Activated T-cell treated with anti-CD3 and anti-CD28 coated beads, Interleukin-2, amount 50 U/mL, for 72 hours (primary cell): ENCODE measurements around the gene GPRC5B. TPM values are rescaled to one million over a fixed set of nuclear protein-coding genes. Genes with fewer than 3 reads are reported as not detected.

Source experiments
- ATAC-seq, 2 donors: fragments of 150-1000 bp; cut with Tn5 transposase; replicated peaks in 1 of 2; 2 replicates each; pipeline ENCODE4 v1.10.0; 2021; ENCODE audit warnings: moderate library complexity in 2 of 2, mild to moderate bottlenecking in 1 of 2
- DNase-seq, 2 donors: peaks; one replicate each; pipeline ENCODE4 v3.0.0; 2021 to 2022; ENCODE audit warnings: mixed read lengths in 1 of 2
- H3K27ac Mint-ChIP-seq: one replicate; pipeline ENCODE4 v1.8.0; 2022; ENCODE audit warnings: mild to moderate bottlenecking, moderate library complexity, mixed read lengths
- H3K27me3 Mint-ChIP-seq: one replicate; pipeline ENCODE4 v1.8.0; 2022; ENCODE audit warnings: low read depth, mixed read lengths
- H3K36me3 Mint-ChIP-seq, 2 donors: one replicate each; pipeline ENCODE4 v1.8.0; 2022; ENCODE audit warnings: mixed read lengths in 2 of 2, mild to moderate bottlenecking in 1 of 2; ENCODE audit not compliant: insufficient read depth in 2 of 2
- H3K4me1 Mint-ChIP-seq: one replicate; pipeline ENCODE4 v1.8.0; 2022; ENCODE audit warnings: low read depth, mixed read lengths
- H3K4me3 Mint-ChIP-seq, 2 donors: one replicate each; pipeline ENCODE4 v1.8.0; 2022; ENCODE audit warnings: mild to moderate bottlenecking in 2 of 2, mixed read lengths in 2 of 2, moderate library complexity in 2 of 2
- H3K9me3 Mint-ChIP-seq, 2 donors: one replicate each; pipeline ENCODE4 v1.8.0; 2022; ENCODE audit warnings: mixed read lengths in 2 of 2
- total RNA-seq, 2 donors: library from RNA; stranded (reverse); gene quantifications; one replicate each; pipeline ENCODE4 v1.2.3, GENCODE V29; 2022

The GPRC5B gene
- total RNA-seq, 2 donors from 2014 or later, result 0.17 TPM; not detected in 1

GRCh38 chr16:19858340-19859018, 26.2 kb downstream of the GPRC5B start:
- Mint-ChIP-seq H3K4me3 (no peak overlapping the region), H3K27ac (no peak overlapping the region), H3K27me3 (no peaks in the 10 kb centered on the region), H3K4me1 (no peaks in the 10 kb centered on the region), H3K9me3 (no peaks in the 10 kb centered on the region), H3K36me3 (no peaks in the 10 kb centered on the region)
- ATAC-seq, result no peak
- DNase-seq, result no peak

- Mint-ChIP-seq H3K4me1 (no peaks in the 10 kb centered on the region), H3K27ac (no peak overlapping the region), H3K27me3 (no peaks in the 10 kb centered on the region), H3K9me3 (no peaks in the 10 kb centered on the region), H3K36me3 (no peaks in the 10 kb centered on the region), H3K4me3 (no peak overlapping the region)
- no peak for ATAC-seq
- no peak for DNase-seq
Observed at GRCh38 chr16:19857593-19858339, 26.9 kb downstream of the GPRC5B start.

GRCh38 chr16:19856120-19856519, 28.5 kb downstream of the GPRC5B start:
- H3K4me1 Mint-ChIP-seq, result no peaks in the 10 kb centered on the region
- no peaks in the 10 kb centered on the region for H3K36me3 Mint-ChIP-seq
- H3K9me3 Mint-ChIP-seq, result no peaks in the 10 kb centered on the region
- ATAC-seq (no peak), DNase-seq (no peak)
- no peak overlapping the region for H3K27ac Mint-ChIP-seq
- no peaks in the 10 kb centered on the region for H3K27me3 Mint-ChIP-seq
- no peak overlapping the region for H3K4me3 Mint-ChIP-seq

- Mint-ChIP-seq H3K4me1 (no peaks in the 10 kb centered on the region), H3K27ac (no peak overlapping the region), H3K36me3 (no peaks in the 10 kb centered on the region), H3K4me3 (no peak overlapping the region), H3K27me3 (no peaks in the 10 kb centered on the region), H3K9me3 (no peaks in the 10 kb centered on the region)
- DNase-seq, result no peak
- ATAC-seq, result no peak
Observed at GRCh38 chr16:19854543-19854876, 30.1 kb downstream of the GPRC5B start.

GRCh38 chr16:19853742-19854542, 30.7 kb downstream of the GPRC5B start:
- Mint-ChIP-seq H3K27me3 (no peaks in the 10 kb centered on the region), H3K4me3 (no peak overlapping the region), H3K36me3 (no peaks in the 10 kb centered on the region), H3K4me1 (no peaks in the 10 kb centered on the region), H3K9me3 (no peaks in the 10 kb centered on the region), H3K27ac (no peak overlapping the region)
- no peak for DNase-seq
- ATAC-seq, result no peak

- Mint-ChIP-seq H3K4me3 (no peak overlapping the region), H3K4me1 (no peaks in the 10 kb centered on the region), H3K36me3 (no peaks in the 10 kb centered on the region), H3K27me3 (no peaks in the 10 kb centered on the region), H3K27ac (no peak overlapping the region), H3K9me3 (no peaks in the 10 kb centered on the region)
- no peak for ATAC-seq
- DNase-seq, result no peak
Observed at GRCh38 chr16:19853132-19853741, 31.4 kb downstream of the GPRC5B start.

- H3K27ac Mint-ChIP-seq, result no peak overlapping the region
- H3K9me3 Mint-ChIP-seq, result no peaks in the 10 kb centered on the region
Observed at GRCh38 chr16:19851476-19851875, 33.2 kb downstream of the GPRC5B start.

GRCh38 chr16:19850131-19850817, 34.4 kb downstream of the GPRC5B start:
- Mint-ChIP-seq H3K4me3 (no peak overlapping the region), H3K9me3 (no peaks in the 10 kb centered on the region), H3K4me1 (no peaks in the 10 kb centered on the region), H3K27me3 (no peaks in the 10 kb centered on the region), H3K27ac (no peak overlapping the region), H3K36me3 (no peaks in the 10 kb centered on the region)
- DNase-seq (no peak), ATAC-seq (no peak)

More at GRCh38 chr16:19851476-19851875, 33.2 kb downstream of the GPRC5B start:
- Mint-ChIP-seq H3K4me1 (no peaks in the 10 kb centered on the region), H3K36me3 (no peaks in the 10 kb centered on the region), H3K27me3 (no peaks in the 10 kb centered on the region), H3K4me3 (no peak overlapping the region)
- DNase-seq (no peak), ATAC-seq (no peak)

- Mint-ChIP-seq H3K27ac (no peak overlapping the region), H3K27me3 (no peaks in the 10 kb centered on the region), H3K9me3 (no peaks in the 10 kb centered on the region), H3K36me3 (no peaks in the 10 kb centered on the region), H3K4me1 (no peaks in the 10 kb centered on the region), H3K4me3 (no peak overlapping the region)
- DNase-seq (no peak), ATAC-seq (no peak)
Observed at GRCh38 chr16:19848756-19849155, 35.9 kb downstream of the GPRC5B start.

GRCh38 chr16:19846436-19846835, 38.2 kb downstream of the GPRC5B start:
- Mint-ChIP-seq H3K36me3 (no peaks in the 10 kb centered on the region), H3K9me3 (no peaks in the 10 kb centered on the region), H3K27ac (no peak overlapping the region), H3K4me3 (no peak overlapping the region), H3K27me3 (no peaks in the 10 kb centered on the region), H3K4me1 (no peaks in the 10 kb centered on the region)
- no peak for DNase-seq
- ATAC-seq, result no peak

- Mint-ChIP-seq H3K27ac (no peak overlapping the region), H3K9me3 (no peaks in the 10 kb centered on the region), H3K4me3 (no peak overlapping the region), H3K27me3 (no peaks in the 10 kb centered on the region), H3K4me1 (no peaks in the 10 kb centered on the region), H3K36me3 (no peaks in the 10 kb centered on the region)
- ATAC-seq (no peak), DNase-seq (no peak)
Observed at GRCh38 chr16:19844945-19845641, 39.6 kb downstream of the GPRC5B start.

- DNase-seq, result no peak
- ATAC-seq, result no peak
- H3K4me3 Mint-ChIP-seq, result no peak overlapping the region
- no peaks in the 10 kb centered on the region for H3K36me3 Mint-ChIP-seq
- no peaks in the 10 kb centered on the region for H3K27me3 Mint-ChIP-seq
- no peak overlapping the region for H3K27ac Mint-ChIP-seq
- H3K9me3 Mint-ChIP-seq, result no peaks in the 10 kb centered on the region
- H3K4me1 Mint-ChIP-seq, result no peaks in the 10 kb centered on the region
Observed at GRCh38 chr16:19843371-19843770, 41.3 kb downstream of the GPRC5B start.
